Measurements from ENCODE around the gene HIVEP3.

DNA sequence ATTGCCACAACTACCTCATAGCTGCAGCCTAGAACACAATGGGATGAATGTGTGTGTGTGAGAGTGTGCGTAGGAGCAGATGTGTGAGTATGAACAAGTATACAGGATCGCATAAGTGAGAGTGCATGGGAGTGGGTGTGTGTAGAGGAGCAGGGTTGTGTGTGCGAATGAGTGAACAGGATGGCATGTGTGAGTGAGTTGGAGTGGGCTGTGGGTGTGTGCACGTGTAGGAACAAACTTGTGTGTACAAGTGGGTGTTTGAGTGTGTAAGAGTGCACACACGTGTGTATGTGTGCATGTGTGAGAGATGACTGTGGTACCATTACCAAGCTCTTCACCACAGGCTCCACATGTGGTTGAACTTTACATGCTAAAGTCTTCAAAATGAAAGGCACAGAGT lies 258.8 kb downstream of the HIVEP3 start:
- TF ChIP-seq SUZ12 (IDR thresholded peaks at IDR 0.05; ENCODE audit: extremely low read depth, insufficient read depth, insufficient read length) = no peak
- no peak for TF ChIP-seq YY1 (IDR thresholded peaks at IDR 0.05; ENCODE audit: insufficient read depth, insufficient read length)
